PC-3 (cell line): Measurements from ENCODE around the gene GOLM1.

ENCODE experiments used
- EZH2 ChIP-seq: fragments of 300-600 bp; sonication (generic); IDR thresholded peaks from one replicate; pipeline ENCODE4 v1.6.1; 2017; ENCODE audit warnings: antibody characterized with exemption, mild to moderate bottlenecking, low read length; ENCODE audit not compliant: unreplicated experiment
- TF ChIP-seq, protein P1 (sequence below): fragments of 300-600 bp; sonication (generic); conservative IDR thresholded peaks from 2 replicates; pipeline ENCODE4 v1.5.1; 2017; ENCODE audit warnings: antibody characterized with exemption, low read depth, mild to moderate bottlenecking, low read length

GRCh38 chr9:86082870-86083269 is 16.5 kb downstream of the GOLM1 start:
- TF ChIP-seq, protein P1, sequence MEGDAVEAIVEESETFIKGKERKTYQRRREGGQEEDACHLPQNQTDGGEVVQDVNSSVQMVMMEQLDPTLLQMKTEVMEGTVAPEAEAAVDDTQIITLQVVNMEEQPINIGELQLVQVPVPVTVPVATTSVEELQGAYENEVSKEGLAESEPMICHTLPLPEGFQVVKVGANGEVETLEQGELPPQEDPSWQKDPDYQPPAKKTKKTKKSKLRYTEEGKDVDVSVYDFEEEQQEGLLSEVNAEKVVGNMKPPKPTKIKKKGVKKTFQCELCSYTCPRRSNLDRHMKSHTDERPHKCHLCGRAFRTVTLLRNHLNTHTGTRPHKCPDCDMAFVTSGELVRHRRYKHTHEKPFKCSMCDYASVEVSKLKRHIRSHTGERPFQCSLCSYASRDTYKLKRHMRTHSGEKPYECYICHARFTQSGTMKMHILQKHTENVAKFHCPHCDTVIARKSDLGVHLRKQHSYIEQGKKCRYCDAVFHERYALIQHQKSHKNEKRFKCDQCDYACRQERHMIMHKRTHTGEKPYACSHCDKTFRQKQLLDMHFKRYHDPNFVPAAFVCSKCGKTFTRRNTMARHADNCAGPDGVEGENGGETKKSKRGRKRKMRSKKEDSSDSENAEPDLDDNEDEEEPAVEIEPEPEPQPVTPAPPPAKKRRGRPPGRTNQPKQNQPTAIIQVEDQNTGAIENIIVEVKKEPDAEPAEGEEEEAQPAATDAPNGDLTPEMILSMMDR = no peak
- TF ChIP-seq EZH2 = no peak
